H9 (cell line): ENCODE measurements around the gene ZNF221. TPM values are rescaled to one million over a fixed set of nuclear protein-coding genes. Genes with fewer than 3 reads are reported as not detected.

ENCODE experiments used
- DNase-seq: peaks from one replicate; pipeline ENCODE4 v3.0.0-alpha.2; 2017
- H2AFZ ChIP-seq: one replicate; pipeline ENCODE4 v1.6.1; 2013; ENCODE audit warnings: mild to moderate bottlenecking, low read length, control low read depth, moderate library complexity
- H2AK5ac ChIP-seq: 2 replicates; pipeline ENCODE4 v1.6.1; 2013; ENCODE audit warnings: low read length, control low read depth, mixed read lengths; ENCODE audit not compliant: insufficient read length
- H2BK120ac ChIP-seq: one replicate; pipeline ENCODE4 v1.6.1; 2013; ENCODE audit warnings: low read depth, mild to moderate bottlenecking, low read length, control low read depth, inconsistent platforms; ENCODE audit not compliant: poor library complexity, severe bottlenecking
- H2BK12ac ChIP-seq: 2 replicates; pipeline ENCODE4 v1.6.1; 2013; ENCODE audit warnings: low read length, control low read depth, mixed read lengths, low read depth; ENCODE audit not compliant: insufficient read length
- H2BK15ac ChIP-seq: 2 replicates; pipeline ENCODE4 v1.6.1; 2013; ENCODE audit warnings: low read depth, low read length, control low read depth
- H2BK20ac ChIP-seq: one replicate; pipeline ENCODE4 v1.6.1; 2013; ENCODE audit warnings: low read depth, mild to moderate bottlenecking, low read length, control low read depth, inconsistent platforms; ENCODE audit not compliant: poor library complexity, severe bottlenecking
- H2BK5ac ChIP-seq: 2 replicates; pipeline ENCODE4 v1.6.1; 2013; ENCODE audit warnings: low read length, control low read depth, mixed read lengths; ENCODE audit not compliant: insufficient read length
- H3K14ac ChIP-seq: 2 replicates; pipeline ENCODE4 v1.6.1; 2013; ENCODE audit warnings: low read length, control low read depth; ENCODE audit not compliant: insufficient read depth
- H3K18ac ChIP-seq: 2 replicates; pipeline ENCODE4 v1.6.1; 2013; ENCODE audit warnings: low read depth, mild to moderate bottlenecking, mixed read lengths, low read length, control low read depth; ENCODE audit not compliant: insufficient read length
- H3K23ac ChIP-seq: 2 replicates; pipeline ENCODE4 v1.6.1; 2013; ENCODE audit warnings: low read length, control low read depth, mixed read lengths, low read depth; ENCODE audit not compliant: insufficient read length
- H3K23me2 ChIP-seq: 2 replicates; pipeline ENCODE4 v1.6.1; 2013; ENCODE audit warnings: low read depth, mild to moderate bottlenecking, mixed read lengths, low read length, control low read depth; ENCODE audit not compliant: insufficient read length, poor library complexity, severe bottlenecking
- H3K27ac ChIP-seq: 2 replicates; pipeline ENCODE4 v1.5.1; 2013; ENCODE audit warnings: low read length, control low read depth, mixed read lengths, low read depth; ENCODE audit not compliant: insufficient read length
- H3K27me3 ChIP-seq: 2 replicates; pipeline ENCODE4 v1.6.1; 2013; ENCODE audit warnings: low read length, control low read depth, inconsistent platforms; ENCODE audit not compliant: insufficient read depth
- H3K4ac ChIP-seq: 2 replicates; pipeline ENCODE4 v1.6.1; 2013; ENCODE audit warnings: low read depth, mild to moderate bottlenecking, control low read depth, inconsistent platforms, low read length, moderate library complexity
- H3K4me1 ChIP-seq: 2 replicates; pipeline ENCODE4 v1.6.1; 2013; ENCODE audit warnings: low read length, control low read depth, inconsistent platforms; ENCODE audit not compliant: insufficient read depth
- H3K4me2 ChIP-seq: 2 replicates; pipeline ENCODE4 v1.6.1; 2013; ENCODE audit warnings: low read length, control low read depth, mixed read lengths; ENCODE audit not compliant: insufficient read length, insufficient read depth
- H3K56ac ChIP-seq: 2 replicates; pipeline ENCODE4 v1.6.1; 2013; ENCODE audit warnings: low read depth, mild to moderate bottlenecking, mixed read lengths, low read length, control low read depth; ENCODE audit not compliant: insufficient read length
- H3K79me1 ChIP-seq: 2 replicates; pipeline ENCODE4 v1.6.1; 2013; ENCODE audit warnings: low read depth, mild to moderate bottlenecking, moderate library complexity, low read length, control low read depth, inconsistent platforms; ENCODE audit not compliant: insufficient read depth, poor library complexity, severe bottlenecking
- H3K79me2 ChIP-seq: 2 replicates; pipeline ENCODE4 v1.6.1; 2013; ENCODE audit warnings: low read length, control low read depth, inconsistent platforms; ENCODE audit not compliant: insufficient read depth
- H3K9ac ChIP-seq: 2 replicates; pipeline ENCODE4 v1.6.1; 2013; ENCODE audit warnings: low read length, control low read depth, mixed read lengths; ENCODE audit not compliant: insufficient read length; ENCODE audit errors: extremely low read depth
- H3K9me3 ChIP-seq: one replicate; pipeline ENCODE4 v1.6.1; 2013; ENCODE audit warnings: low read depth, low read length, inconsistent platforms; ENCODE audit not compliant: control insufficient read depth
- H3T11ph ChIP-seq: one replicate; pipeline ENCODE4 v1.6.1; 2013; ENCODE audit warnings: mild to moderate bottlenecking, low read length, control low read depth, inconsistent platforms
- H4K20me1 ChIP-seq: one replicate; pipeline ENCODE4 v1.6.1; 2013; ENCODE audit not compliant: control insufficient read depth, insufficient read length, insufficient read depth
- H4K5ac ChIP-seq: 2 replicates; pipeline ENCODE4 v1.6.1; 2013; ENCODE audit warnings: low read depth, mild to moderate bottlenecking, mixed read lengths, low read length, control low read depth; ENCODE audit not compliant: insufficient read length
- H4K8ac ChIP-seq: replicated peaks from 2 replicates; pipeline ENCODE4 v1.6.1; 2013; ENCODE audit warnings: low read length, control low read depth, mixed read lengths, low read depth; ENCODE audit not compliant: insufficient read length
- H4K91ac ChIP-seq: 2 replicates; pipeline ENCODE4 v1.6.1; 2013; ENCODE audit warnings: low read depth, mild to moderate bottlenecking, moderate library complexity, mixed read lengths, low read length, control low read depth; ENCODE audit not compliant: insufficient read length
- H3K27ac Mint-ChIP-seq, 3 experiments: 2 replicates in 2 of 3; 3 replicates in 1 of 3; pipeline ENCODE4 v1.8.0; 2020 to 2021; ENCODE audit warnings: mixed read lengths in 3 of 3, mild to moderate bottlenecking in 1 of 3, moderate library complexity in 1 of 3
- H3K27me3 Mint-ChIP-seq: 2 replicates; pipeline ENCODE4 v1.8.0; 2021; ENCODE audit warnings: low read depth, mild to moderate bottlenecking, moderate library complexity, mixed read lengths
- H3K36me3 Mint-ChIP-seq, 3 experiments: 2 replicates in 2 of 3; 3 replicates in 1 of 3; pipeline ENCODE4 v1.8.0; 2020 to 2021; ENCODE audit warnings: low read depth in 3 of 3, mixed read lengths in 3 of 3; ENCODE audit not compliant: insufficient read depth in 1 of 3
- H3K4me1 Mint-ChIP-seq, 2 experiments: 2 replicates each; pipeline ENCODE4 v1.8.0; 2020; ENCODE audit warnings: mixed read lengths in 2 of 2
- H3K4me3 Mint-ChIP-seq, 2 experiments: 2 replicates in 1 of 2; 3 replicates in 1 of 2; pipeline ENCODE4 v1.8.0; 2020 to 2021; ENCODE audit warnings: mild to moderate bottlenecking in 2 of 2, mixed read lengths in 2 of 2, moderate library complexity in 1 of 2
- H3K9me3 Mint-ChIP-seq, 2 experiments: 2 replicates in 1 of 2; 3 replicates in 1 of 2; pipeline ENCODE4 v1.8.0; 2020; ENCODE audit warnings: mild to moderate bottlenecking in 2 of 2, mixed read lengths in 2 of 2, moderate library complexity in 1 of 2
- CTCF ChIP-seq: fragments of 200-600 bp; sonication (generic); conservative IDR thresholded peaks from 3 replicates; pipeline ENCODE4 v1.8.0; 2021; ENCODE audit warnings: antibody characterized with exemption, mild to moderate bottlenecking
- WGBS: extraction: QIAGEN DNeasy Blood & Tissue Kit; methylation state at CpG from one replicate; pipeline ENCODE4 v1.1.7; 2013; ENCODE audit warnings: missing lambda C conversion rate, low lambda C conversion rate, mixed read lengths; ENCODE audit not compliant: insufficient read length; ENCODE audit errors: extremely low coverage; 5-methylcytosine and 5-hydroxymethylcytosine counted together
- total RNA-seq: library from RNA; stranded (reverse); gene quantifications from 2 replicates; pipeline ENCODE4 v1.2.1, GENCODE V29; 2021

The ZNF221 gene
- total RNA-seq, 1 experiment from 2014 or later = 8.0 TPM

- H2AK5ac ChIP-seq = no peak overlapping the region
- no peaks in the 10 kb centered on the region for H4K20me1 ChIP-seq
- H3K23ac ChIP-seq = no peak overlapping the region
- no peak overlapping the region for H4K5ac ChIP-seq
- Mint-ChIP-seq H3K27me3 (no peaks in the 10 kb centered on the region; the same call in 1 of the 2 replicates), H3K27ac (no peak overlapping the region), H3K36me3 (peaks cover 49 to 62% (median 52%) of the 10 kb centered on the region in 3 experiments), H3K4me1 (no peaks in the 10 kb centered on the region), H3K9me3 (peaks cover 39 to 61% of the 10 kb centered on the region in 2 experiments), H3K4me3 (no peak overlapping the region)
- H3K9me3 ChIP-seq = peaks cover 30% of the 10 kb centered on the region
- H3K4ac ChIP-seq = no peak overlapping the region
- H2BK20ac ChIP-seq = no peak overlapping the region
- H3K23me2 ChIP-seq = no peaks in the 10 kb centered on the region
- no peak overlapping the region for H2AFZ ChIP-seq
- no peak overlapping the region for H2BK15ac ChIP-seq
- no peak overlapping the region for H2BK5ac ChIP-seq
- H3K14ac ChIP-seq = no peak overlapping the region
- no peak overlapping the region for H3K4me2 ChIP-seq
- no peak overlapping the region for H2BK12ac ChIP-seq
- no peaks in the 10 kb centered on the region for H3K27me3 ChIP-seq
- H4K8ac ChIP-seq = no peak overlapping the region
- H3T11ph ChIP-seq = no peak overlapping the region
- WGBS = no CpG with 5 or more reads among the region's 3 CpGs
- no peak for TF ChIP-seq CTCF
- H3K27ac ChIP-seq = no peak overlapping the region
- H2BK120ac ChIP-seq = no peak overlapping the region
- no peaks in the 10 kb centered on the region for H3K4me1 ChIP-seq
- H3K56ac ChIP-seq = no peak overlapping the region
- no peak for DNase-seq
- H3K79me1 ChIP-seq = peaks cover 3% of the 10 kb centered on the region
- H4K91ac ChIP-seq = no peak overlapping the region
- H3K79me2 ChIP-seq = no peaks in the 10 kb centered on the region
- no peak overlapping the region for H3K18ac ChIP-seq
- no peak overlapping the region for H3K9ac ChIP-seq
Measured at GRCh38 chr19:43957891-43958290, 6.9 kb downstream of the ZNF221 start.
